HCT116 (cell line): ENCODE measurements around the gene CERS6. TPM values are rescaled to one million over a fixed set of nuclear protein-coding genes. Genes with fewer than 3 reads are reported as not detected.

Experiments used
- ATAC-seq: fragments of 200-7000 bp; cut with Tn5 transposase; 2 replicates; pipeline ENCODE4 v1.9.1; 2020; ENCODE audit warnings: mild to moderate bottlenecking, moderate library complexity
- BruUV-seq: library from RNA; stranded (reverse); fragments of 400-500 nt; replicated peaks from 2 replicates; lab custom pipeline; 2021; lab: Mats Ljungman, UMichigan
- CTCF ChIA-PET: fragments of 300-600 bp; sonication (Branson Sonifier 250); formaldehyde crosslinking; loops from one replicate; lab custom pipeline; 2021; ENCODE audit warnings: antibody characterized with exemption; lab: Charles Lee
- POLR2A ChIA-PET: fragments of 300-600, 350-600 bp; sonication (Branson Sonifier 250); formaldehyde crosslinking; loops from one replicate; lab custom pipeline; 2021; ENCODE audit warnings: antibody characterized with exemption; lab: Charles Lee
- RAD21 ChIA-PET, 2 experiments: fragments of 300-600 bp; sonication (Branson Sonifier 250); formaldehyde crosslinking; loops; one replicate each; lab custom pipeline; 2023; ENCODE audit warnings: low total read pairs in 2 of 2; ENCODE audit not compliant: uncharacterized antibody in 2 of 2, unreplicated experiment in 2 of 2, low non-redundant PET in 1 of 2; lab: Charles Lee
- DNase-seq: peaks from one replicate; pipeline ENCODE4 v3.0.0-alpha.2; 2010; ENCODE audit warnings: low read depth, low spot score
- H2AFZ ChIP-seq: fragments of 200-600 bp; shearing (Covaris generic), sonication (generic); 2 replicates; pipeline ENCODE4 v1.6.1; 2017; ENCODE audit warnings: low read depth, mixed run types, mixed read lengths, antibody characterized with exemption, low read length; ENCODE audit not compliant: poor library complexity, severe bottlenecking
- H3K27ac ChIP-seq: 2 replicates; pipeline ENCODE4 v1.5.1; 2012; ENCODE audit warnings: low read depth, low read length
- H3K27me3 ChIP-seq: fragments of 200-600 bp; sonication (generic); 2 replicates; pipeline ENCODE4 v1.6.1; 2016; ENCODE audit warnings: mixed run types, low read length, mixed read lengths; ENCODE audit not compliant: insufficient read depth
- H3K36me3 ChIP-seq, 2 experiments: fragments of 200-500 bp in 1 of 2; fragments of 200-600 bp in 1 of 2; sonication (Bioruptor generic) in 1 of 2; sonication (generic) in 1 of 2; 2 replicates each; pipeline versions ENCODE4 v1.5.1 to v1.6.1; 2014 to 2016; ENCODE audit warnings: low read length in 2 of 2, inconsistent platforms in 1 of 2, mixed read lengths in 1 of 2, mixed run types in 1 of 2; ENCODE audit not compliant: insufficient read depth in 2 of 2, control insufficient read depth in 1 of 2
- H3K4me1 ChIP-seq, 2 experiments: fragments of 200-600 bp in 1 of 2; sonication (generic) in 1 of 2; 2 replicates each; pipeline versions ENCODE4 v1.5.1 to v1.6.1; 2012 to 2017; ENCODE audit warnings: low read length in 2 of 2, inconsistent platforms in 1 of 2, mild to moderate bottlenecking in 1 of 2, mixed read lengths in 1 of 2, mixed run types in 1 of 2, moderate library complexity in 1 of 2; ENCODE audit not compliant: insufficient read depth in 2 of 2, control insufficient read depth in 1 of 2
- H3K4me2 ChIP-seq: fragments of 200-600 bp; sonication (generic); 2 replicates; pipeline ENCODE4 v1.6.1; 2017; ENCODE audit warnings: mixed run types, low read length, mixed read lengths
- H3K4me3 ChIP-seq, 2 experiments: fragments of 200-600 bp in 1 of 2; sonication (generic) in 1 of 2; replicated peaks in 1 of 2; 2 replicates each; pipeline ENCODE4 v1.5.1; 2011 to 2016; ENCODE audit warnings: low read length in 2 of 2, control low read depth in 1 of 2, low read depth in 1 of 2, mild to moderate bottlenecking in 1 of 2, mixed read lengths in 1 of 2, mixed run types in 1 of 2
- H3K79me2 ChIP-seq: fragments of 200-600 bp; sonication (generic); 2 replicates; pipeline ENCODE4 v1.6.1; 2017; ENCODE audit warnings: mild to moderate bottlenecking, mixed run types, low read length, moderate library complexity, mixed read lengths; ENCODE audit not compliant: insufficient read depth
- H3K9ac ChIP-seq: fragments of 200-600 bp; sonication (generic); 2 replicates; pipeline ENCODE4 v1.6.1; 2016; ENCODE audit warnings: low read length, mixed read lengths
- H3K9me2 ChIP-seq: fragments of 200-600 bp; sonication (generic), shearing (Covaris generic); 2 replicates; pipeline ENCODE4 v1.6.1; 2017; ENCODE audit warnings: mixed run types, mild to moderate bottlenecking, moderate library complexity; ENCODE audit not compliant: insufficient read depth
- H3K9me3 ChIP-seq, 2 experiments: fragments of 200-500 bp in 1 of 2; fragments of 200-600 bp in 1 of 2; sonication (Bioruptor generic) in 1 of 2; sonication (generic) in 1 of 2; 2 replicates each; pipeline ENCODE4 v1.6.1; 2014 to 2017; ENCODE audit warnings: low read length in 2 of 2, mixed read lengths in 2 of 2, inconsistent platforms in 1 of 2, low read depth in 1 of 2, mild to moderate bottlenecking in 1 of 2, mixed run types in 1 of 2, moderate library complexity in 1 of 2; ENCODE audit not compliant: control insufficient read depth in 1 of 2, insufficient read depth in 1 of 2
- H4K20me1 ChIP-seq: fragments of 200-600 bp; sonication (generic), shearing (Covaris generic); 2 replicates; pipeline ENCODE4 v1.6.1; 2017; ENCODE audit warnings: mixed run types, mild to moderate bottlenecking, moderate library complexity; ENCODE audit not compliant: insufficient read depth
- ATF3 ChIP-seq: IDR thresholded peaks from 2 replicates; pipeline ENCODE4 v1.6.1; 2012
- CBX3 ChIP-seq: IDR thresholded peaks from 2 replicates; pipeline ENCODE4 v1.6.1; 2012; ENCODE audit warnings: low read depth
- CEBPB ChIP-seq: IDR thresholded peaks from 2 replicates; pipeline ENCODE4 v1.6.1; 2012; ENCODE audit warnings: low read depth
- CTCF ChIP-seq, 3 experiments: fragments of 200-600 bp in 1 of 3; sonication (generic) in 1 of 3; IDR thresholded peaks in 2 of 3; conservative IDR thresholded peaks in 1 of 3; 2 replicates each; pipeline ENCODE4 v1.5.1; 2012 to 2017; ENCODE audit warnings: low read depth in 2 of 3, low read length in 2 of 3, antibody characterized with exemption in 1 of 3, borderline replicate concordance in 1 of 3, control low read depth in 1 of 3, mild to moderate bottlenecking in 1 of 3, mixed read lengths in 1 of 3, mixed run types in 1 of 3, moderate library complexity in 1 of 3; ENCODE audit not compliant: insufficient read depth in 1 of 3
- ELF1 ChIP-seq: IDR thresholded peaks from 2 replicates; pipeline ENCODE4 v1.6.1; 2012; ENCODE audit warnings: low read depth, borderline replicate concordance
- EZH2 ChIP-seq: fragments of 200-600 bp; sonication (generic); IDR thresholded peaks from 2 replicates; pipeline ENCODE4 v1.6.1; 2017; ENCODE audit warnings: antibody characterized with exemption, mixed run types
- EZH2phosphoT487 ChIP-seq: fragments of 200-600 bp; IDR thresholded peaks from 2 replicates; pipeline ENCODE4 v1.6.1; 2018; ENCODE audit warnings: antibody characterized with exemption, borderline replicate concordance
- FOSL1 ChIP-seq: IDR thresholded peaks from 2 replicates; pipeline ENCODE4 v1.6.1; 2012; ENCODE audit warnings: low read depth
- JUND ChIP-seq: IDR thresholded peaks from 2 replicates; pipeline ENCODE4 v1.6.1; 2012
- POLR2A ChIP-seq: IDR thresholded peaks from 2 replicates; pipeline ENCODE4 v1.7.0; 2011; ENCODE audit warnings: borderline replicate concordance; ENCODE audit not compliant: insufficient read depth, insufficient read length; ENCODE audit errors: extremely low read depth
- POLR2AphosphoS5 ChIP-seq: IDR thresholded peaks from 2 replicates; pipeline ENCODE4 v1.6.1; 2011; ENCODE audit warnings: mild to moderate bottlenecking, low read depth, low read length, moderate library complexity
- RAD21 ChIP-seq: IDR thresholded peaks from 2 replicates; pipeline ENCODE4 v1.6.1; 2012; ENCODE audit warnings: low read depth, mild to moderate bottlenecking
- REST ChIP-seq: IDR thresholded peaks from 2 replicates; pipeline ENCODE4 v1.6.1; 2012; ENCODE audit warnings: low read depth
- SP1 ChIP-seq: IDR thresholded peaks from 2 replicates; pipeline ENCODE4 v1.6.1; 2012; ENCODE audit warnings: low read depth
- YY1 ChIP-seq: IDR thresholded peaks from 2 replicates; pipeline ENCODE4 v1.6.1; 2011; ENCODE audit warnings: low read length, low read depth, moderate library complexity, mild to moderate bottlenecking; ENCODE audit not compliant: insufficient replicate concordance; ENCODE audit errors: extremely low read depth
- ZFX ChIP-seq: fragments of 450-650 bp; IDR thresholded peaks from 2 replicates; pipeline ENCODE4 v1.6.1; 2017
- ZNF274 ChIP-seq: fragments of 200-500 bp; sonication (Bioruptor generic); IDR thresholded peaks from 2 replicates; pipeline ENCODE4 v1.6.1; 2014; ENCODE audit warnings: mild to moderate bottlenecking, low read depth, low read length, inconsistent platforms
- intact Hi-C: fragments of 100-400 bp; cut with micrococcal nuclease; formaldehyde crosslinking; loops from 2 replicates; pipeline ENCODE4 v1.10.0; 2022
- total RNA-seq: library from RNA; stranded (reverse); gene quantifications from one replicate; pipeline ENCODE4 v1.2.1, GENCODE V29; 2021; ENCODE audit not compliant: unreplicated experiment
- TF ChIP-seq, protein P1 (sequence below): IDR thresholded peaks from 2 replicates; pipeline ENCODE4 v1.6.1; 2012

CERS6 gene
- total RNA-seq, 1 experiment from 2014 or later, result 37.0 TPM

- Histone ChIP-seq H3K27ac (no peak overlapping the region), H3K9me2 (no peaks in the 10 kb centered on the region), H3K9ac (no peak overlapping the region), H3K79me2 (no peaks in the 10 kb centered on the region), H3K27me3 (no peaks in the 10 kb centered on the region), H3K9me3 (no peaks in the 10 kb centered on the region), H4K20me1 (no peaks in the 10 kb centered on the region), H3K36me3 (no peaks in the 10 kb centered on the region), H3K4me3 (no peak overlapping the region), H3K4me2 (no peak overlapping the region), H3K4me1 (no peaks in the 10 kb centered on the region), H2AFZ (no peak overlapping the region)
- ChIA-PET POLR2A (no interaction called here), RAD21 (no interaction called here), CTCF (no interaction called here)
- intact Hi-C loops, result no loop called here
- TF ChIP-seq ZFX (no peak), ZNF274 (no peak), REST (no peak), POLR2A (no peak), CBX3 (no peak), YY1 (no peak), ELF1 (no peak), ATF3 (no peak), POLR2AphosphoS5 (no peak), EZH2 (no peak), EZH2phosphoT487 (no peak), CEBPB (no peak), SP1 (no peak), RAD21 (no peak), CTCF (IDR thresholded peaks at IDR 0.05 in 2 of 3, conservative IDR thresholded peaks at IDR 0.05 in 1 of 3; ENCODE audit: borderline replicate concordance in 1 of 3, insufficient read depth in 1 of 3, low read depth in 2 of 3, low read length in 2 of 3) (no peak), FOSL1 (no peak), JUND (no peak)
- TF ChIP-seq, protein P1, sequence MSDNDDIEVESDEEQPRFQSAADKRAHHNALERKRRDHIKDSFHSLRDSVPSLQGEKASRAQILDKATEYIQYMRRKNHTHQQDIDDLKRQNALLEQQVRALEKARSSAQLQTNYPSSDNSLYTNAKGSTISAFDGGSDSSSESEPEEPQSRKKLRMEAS, result no peak
- ATAC-seq (no peak), DNase-seq (no peak)
- no TSS peak for BruUV-seq
These were observed 254.8 kb downstream of the CERS6 start for GRCh38 chr2:168710754-168711467.
